Left ventricle myocardium inferior (tissue), 1 donor: ENCODE measurements around the gene DNAI2. TPM values are rescaled to one million over a fixed set of nuclear protein-coding genes. Genes with fewer than 3 reads are reported as not detected.

Source experiments
- DNase-seq: peaks from one replicate; pipeline ENCODE4 v3.0.0-alpha.2; 2020
- H3K27ac ChIP-seq: fragments of 200-600 bp; replicated peaks from 2 replicates; pipeline ENCODE4 v1.8.0; 2021
- H3K27me3 ChIP-seq: fragments of 200-600 bp; 2 replicates; pipeline ENCODE4 v1.8.0; 2021; ENCODE audit warnings: low read depth
- H3K36me3 ChIP-seq: fragments of 200-600 bp; 2 replicates; pipeline ENCODE4 v1.8.0; 2021
- H3K4me1 ChIP-seq: fragments of 200-600 bp; 2 replicates; pipeline ENCODE4 v1.8.0; 2021
- H3K4me3 ChIP-seq: fragments of 200-600 bp; 2 replicates; pipeline ENCODE4 v1.8.0; 2021; ENCODE audit warnings: mild to moderate bottlenecking, moderate library complexity
- H3K9me3 ChIP-seq: fragments of 200-600 bp; replicated peaks from 2 replicates; pipeline ENCODE4 v1.8.0; 2021
- CTCF ChIP-seq: fragments of 200-600 bp; IDR thresholded peaks from 2 replicates; pipeline ENCODE4 v1.8.0; 2021; ENCODE audit warnings: antibody characterized with exemption, mild to moderate bottlenecking, borderline replicate concordance
- intact Hi-C: fragments of 100-400 bp; cut with micrococcal nuclease; formaldehyde crosslinking; loops from one replicate; pipeline ENCODE4 v1.11.0; 2022
- total RNA-seq: library from RNA; stranded (reverse); fragmentation: NEBNext Ultra II Directional; extraction: Animal tissue kit (Norgen Biotek cat#: 25700); gene quantifications from one replicate; pipeline ENCODE4 v1.2.1, GENCODE V29; 2021
- donor health status: DM: no; HTN: yes; CAD: no; lungs with severe emphysema.

DNAI2 gene
- total RNA-seq, 1 donor from 2014 or later, result not detected

GRCh38 chr17:74230896-74231295 lies 43.1 kb upstream of the DNAI2 start:
- no peaks in the 10 kb centered on the region for H3K27me3 ChIP-seq
- H3K4me3 ChIP-seq, result no peak overlapping the region
- no peak overlapping the region for H3K27ac ChIP-seq
- TF ChIP-seq CTCF, result no peak
- H3K4me1 ChIP-seq, result peaks cover 30% of the 10 kb centered on the region
- H3K9me3 ChIP-seq, result no peaks in the 10 kb centered on the region
- H3K36me3 ChIP-seq, result peaks cover 31% of the 10 kb centered on the region
- intact Hi-C loops, result no loop called here
- no peak for DNase-seq

GRCh38 chr17:74231928-74232907 lies 41.8 kb upstream of the DNAI2 start:
- Histone ChIP-seq H3K4me3 (no peak overlapping the region), H3K4me1 (peaks cover 43% of the 10 kb centered on the region), H3K9me3 (no peaks in the 10 kb centered on the region), H3K36me3 (peaks cover 31% of the 10 kb centered on the region), H3K27ac (no peak overlapping the region), H3K27me3 (no peaks in the 10 kb centered on the region)
- TF ChIP-seq CTCF, result no peak
- intact Hi-C loops, result no loop called here
- no peak for DNase-seq

GRCh38 chr17:74233937-74234336 lies 40.1 kb upstream of the DNAI2 start:
- intact Hi-C loops, result no loop called here
- Histone ChIP-seq H3K36me3 (peaks cover 35% of the 10 kb centered on the region), H3K9me3 (no peaks in the 10 kb centered on the region), H3K27me3 (no peaks in the 10 kb centered on the region), H3K27ac (no peak overlapping the region), H3K4me1 (peaks cover 45% of the 10 kb centered on the region), H3K4me3 (no peak overlapping the region)
- no peak for TF ChIP-seq CTCF
- DNase-seq, result no peak

GRCh38 chr17:74234486-74234885 lies 39.5 kb upstream of the DNAI2 start:
- Histone ChIP-seq H3K27me3 (no peaks in the 10 kb centered on the region), H3K36me3 (peaks cover 35% of the 10 kb centered on the region), H3K4me1 (peaks cover 48% of the 10 kb centered on the region), H3K9me3 (no peaks in the 10 kb centered on the region), H3K4me3 (peak overlapping the region; percentile 42), H3K27ac (peak overlapping the region; percentile 82)
- no peak for TF ChIP-seq CTCF
- DNase-seq, result no peak
- intact Hi-C loops, result no loop called here

GRCh38 chr17:74235040-74235581 lies 38.9 kb upstream of the DNAI2 start:
- H3K9me3 ChIP-seq, result no peaks in the 10 kb centered on the region
- H3K36me3 ChIP-seq, result peaks cover 33% of the 10 kb centered on the region
- intact Hi-C loops, result no loop called here
- no peak for TF ChIP-seq CTCF
- H3K4me3 ChIP-seq, result peak overlapping the region; percentile 42
- no peak for DNase-seq
- peak overlapping the region; percentile 82 for H3K27ac ChIP-seq
- no peaks in the 10 kb centered on the region for H3K27me3 ChIP-seq
- peaks cover 53% of the 10 kb centered on the region for H3K4me1 ChIP-seq
